VCaP (cell line): ENCODE data around the gene OTUB1.

Experiments used
- H3K27ac ChIP-seq: fragments of 450-650 bp; 2 replicates; pipeline ENCODE4 v1.5.1; 2017
- TF ChIP-seq, protein P1 (sequence below): fragments of 450-650 bp; conservative IDR thresholded peaks from 2 replicates; pipeline ENCODE4 v1.5.1; 2017; ENCODE audit warnings: mild to moderate bottlenecking, moderate library complexity

Gene OTUB1

GRCh38 chr11:64003807-64004589, 17.8 kb downstream of the OTUB1 start:
- peak overlapping the region; percentile 74; the same call in 1 of the 2 replicates for H3K27ac ChIP-seq
- TF ChIP-seq, protein P1, sequence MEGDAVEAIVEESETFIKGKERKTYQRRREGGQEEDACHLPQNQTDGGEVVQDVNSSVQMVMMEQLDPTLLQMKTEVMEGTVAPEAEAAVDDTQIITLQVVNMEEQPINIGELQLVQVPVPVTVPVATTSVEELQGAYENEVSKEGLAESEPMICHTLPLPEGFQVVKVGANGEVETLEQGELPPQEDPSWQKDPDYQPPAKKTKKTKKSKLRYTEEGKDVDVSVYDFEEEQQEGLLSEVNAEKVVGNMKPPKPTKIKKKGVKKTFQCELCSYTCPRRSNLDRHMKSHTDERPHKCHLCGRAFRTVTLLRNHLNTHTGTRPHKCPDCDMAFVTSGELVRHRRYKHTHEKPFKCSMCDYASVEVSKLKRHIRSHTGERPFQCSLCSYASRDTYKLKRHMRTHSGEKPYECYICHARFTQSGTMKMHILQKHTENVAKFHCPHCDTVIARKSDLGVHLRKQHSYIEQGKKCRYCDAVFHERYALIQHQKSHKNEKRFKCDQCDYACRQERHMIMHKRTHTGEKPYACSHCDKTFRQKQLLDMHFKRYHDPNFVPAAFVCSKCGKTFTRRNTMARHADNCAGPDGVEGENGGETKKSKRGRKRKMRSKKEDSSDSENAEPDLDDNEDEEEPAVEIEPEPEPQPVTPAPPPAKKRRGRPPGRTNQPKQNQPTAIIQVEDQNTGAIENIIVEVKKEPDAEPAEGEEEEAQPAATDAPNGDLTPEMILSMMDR = no peak

DNA sequence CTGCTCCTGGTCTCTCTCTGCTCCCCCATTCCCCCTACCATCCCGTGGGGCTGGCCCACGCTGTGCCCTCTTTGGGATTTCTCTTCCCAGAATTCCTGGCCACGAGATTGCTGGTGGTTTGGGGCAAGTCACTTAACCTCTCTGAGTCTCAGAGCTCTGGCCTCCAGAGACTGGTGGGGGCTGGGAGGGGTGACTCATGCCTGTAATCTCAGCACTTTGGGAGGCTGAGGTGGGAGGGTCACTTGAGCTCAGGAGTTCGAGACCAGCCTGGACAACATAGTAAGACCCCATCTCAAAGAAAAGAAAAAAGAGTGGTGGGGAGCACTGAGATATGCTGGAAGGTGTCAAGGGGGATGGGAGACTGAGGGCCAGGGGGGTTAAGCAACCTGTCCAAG, 18.3 kb downstream of the OTUB1 start:
- peak overlapping the region; percentile 74; the same call in 1 of the 2 replicates for H3K27ac ChIP-seq

DNA sequence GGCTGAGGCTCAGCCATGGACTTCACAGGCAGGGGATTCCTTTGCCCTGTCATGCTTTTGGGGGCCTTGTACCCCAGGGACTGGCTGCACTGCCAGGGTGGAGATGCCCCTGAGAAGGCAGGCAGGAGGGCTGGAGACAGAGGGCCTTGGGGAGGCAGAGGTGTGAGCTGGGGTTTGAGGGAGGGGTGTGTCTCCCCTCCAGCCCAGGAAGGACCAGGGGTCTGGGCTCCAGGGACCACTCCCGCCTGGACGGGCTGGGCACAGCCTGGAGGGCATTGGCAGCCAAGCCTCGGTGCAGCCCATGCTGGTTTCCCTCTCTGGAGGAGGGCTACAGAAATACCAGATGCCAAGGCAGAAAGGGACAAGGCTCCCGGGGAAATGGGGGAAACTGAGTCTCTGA, 19.5 kb downstream of the OTUB1 start:
- TF ChIP-seq, protein P1 = no peak
- H3K27ac ChIP-seq = no peak overlapping the region

More for the DNA sequence above, 18.3 kb downstream of the OTUB1 start:
- TF ChIP-seq, protein P1 = no peak

DNA sequence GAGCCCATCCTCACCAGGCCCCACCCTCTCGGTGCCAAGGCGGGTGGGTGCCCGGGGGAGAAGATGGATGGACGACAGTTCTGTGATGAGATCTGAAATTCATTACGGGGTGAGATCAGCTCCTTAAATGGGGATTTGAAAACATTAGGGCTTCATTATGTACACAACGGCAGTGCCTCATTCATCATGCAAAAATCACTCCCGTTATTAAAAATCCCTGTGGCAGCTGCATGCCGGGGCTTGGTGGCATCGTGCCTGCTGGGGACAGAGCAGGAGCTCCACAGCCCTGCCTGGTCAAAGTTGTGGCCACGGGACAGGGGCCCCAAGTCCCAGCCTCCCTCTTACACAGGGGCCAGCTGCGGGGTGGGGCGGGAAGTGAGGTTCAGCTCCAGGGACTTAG, 20.2 kb downstream of the OTUB1 start:
- TF ChIP-seq, protein P1 = no peak
- H3K27ac ChIP-seq = no peak overlapping the region; the same call in 1 of the 2 replicates

DNA sequence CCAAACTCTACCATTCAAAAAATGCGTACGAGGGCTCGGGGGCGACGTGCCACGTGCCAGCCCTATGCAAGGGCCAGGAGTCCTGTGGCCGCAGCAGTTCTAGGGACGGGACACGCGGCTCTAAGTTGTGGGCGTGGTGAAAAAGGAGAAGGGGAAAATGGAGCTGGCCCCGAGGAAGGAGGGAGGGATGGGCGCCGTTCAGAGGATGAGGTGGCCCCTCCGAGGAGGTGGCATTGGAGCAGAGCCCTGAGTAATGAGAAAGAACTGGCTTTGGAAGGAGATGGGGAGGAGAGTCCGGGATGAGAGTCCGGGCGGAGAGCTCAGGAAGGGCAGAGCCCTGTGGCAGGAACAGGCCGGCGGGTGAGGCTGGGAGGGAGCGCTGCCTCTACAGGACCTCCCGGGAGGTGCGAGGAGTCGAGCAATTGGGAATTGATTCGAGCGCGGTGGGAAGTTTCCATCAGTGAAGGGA, 21.0 kb downstream of the OTUB1 start:
- H3K27ac ChIP-seq = peak overlapping the region; percentile 68
- TF ChIP-seq, protein P1 = no peak

DNA sequence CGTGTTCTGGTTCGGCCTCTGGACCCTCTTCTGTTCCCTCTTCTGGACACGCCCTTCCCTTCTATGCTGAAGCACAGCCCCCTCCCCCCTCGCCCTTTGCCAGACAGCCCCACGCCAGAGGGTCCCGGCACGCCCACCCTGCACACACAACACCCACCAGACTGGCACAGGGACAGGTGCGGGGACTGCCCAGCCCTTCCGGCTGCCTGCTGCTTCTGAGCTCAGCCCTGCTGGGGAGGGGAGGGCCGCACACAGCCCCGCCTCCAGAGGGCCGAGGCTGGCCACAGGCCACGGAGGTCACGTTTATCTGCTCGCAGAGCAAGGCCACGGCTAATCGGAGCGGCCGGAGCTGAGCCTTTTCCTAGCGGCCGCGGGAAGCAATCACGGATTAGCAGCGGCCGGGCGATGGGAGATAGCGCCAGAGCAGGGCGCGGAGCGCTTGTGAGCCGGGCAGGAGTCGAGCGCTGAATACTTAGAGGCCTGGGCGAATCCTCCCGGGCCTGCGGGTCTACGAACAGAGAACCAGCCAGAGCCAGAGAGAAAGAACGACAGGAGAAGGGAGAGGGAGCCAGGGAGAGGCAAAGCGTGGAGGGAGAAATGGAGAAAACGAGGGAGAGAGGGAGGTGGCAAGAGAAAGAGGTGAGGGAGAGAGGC, 21.5 kb downstream of the OTUB1 start:
- H3K27ac ChIP-seq = peak overlapping the region; percentile 68
- TF ChIP-seq, protein P1 = peak; percentile 73

DNA sequence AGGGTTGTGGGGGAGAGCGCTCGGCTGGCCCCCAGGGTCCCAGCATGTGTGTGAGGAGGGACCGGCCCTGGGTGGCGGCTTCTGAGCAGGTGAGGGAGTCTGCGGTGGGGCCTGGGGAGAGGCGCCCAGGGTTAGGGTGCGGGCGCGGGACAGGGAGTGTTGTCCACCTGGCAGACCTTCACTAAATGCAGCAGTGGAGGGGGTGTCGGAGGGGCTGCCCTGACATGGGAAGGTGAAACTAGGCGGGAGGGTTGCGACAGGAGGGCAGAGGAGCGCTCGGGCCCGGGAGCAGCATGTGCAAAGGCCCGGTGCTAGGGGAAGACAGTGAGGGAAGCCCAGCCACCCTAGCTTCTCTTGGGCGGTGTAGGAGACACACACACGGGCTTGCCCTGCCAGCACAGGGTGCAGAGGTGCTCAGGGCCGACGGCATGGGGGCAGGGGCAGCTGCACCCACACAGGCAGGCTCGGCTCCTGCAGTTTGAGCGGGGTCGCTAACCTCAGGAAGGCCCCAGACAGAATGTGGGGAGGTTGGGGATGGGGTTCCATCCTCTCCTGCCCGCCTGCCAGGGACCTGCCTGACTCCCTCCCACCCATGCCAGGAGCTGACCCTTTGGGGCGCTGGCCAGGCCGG, 22.2 kb downstream of the OTUB1 start:
- TF ChIP-seq, protein P1 = no peak
- peak overlapping the region; percentile 68 for H3K27ac ChIP-seq
